Measurements from ENCODE around the gene NEDD8.

GRCh38 chr14:24262821-24263733, 30.9 kb upstream of the NEDD8 start, which contains the start of gene TGM1:
- TF ChIP-seq, protein P1, sequence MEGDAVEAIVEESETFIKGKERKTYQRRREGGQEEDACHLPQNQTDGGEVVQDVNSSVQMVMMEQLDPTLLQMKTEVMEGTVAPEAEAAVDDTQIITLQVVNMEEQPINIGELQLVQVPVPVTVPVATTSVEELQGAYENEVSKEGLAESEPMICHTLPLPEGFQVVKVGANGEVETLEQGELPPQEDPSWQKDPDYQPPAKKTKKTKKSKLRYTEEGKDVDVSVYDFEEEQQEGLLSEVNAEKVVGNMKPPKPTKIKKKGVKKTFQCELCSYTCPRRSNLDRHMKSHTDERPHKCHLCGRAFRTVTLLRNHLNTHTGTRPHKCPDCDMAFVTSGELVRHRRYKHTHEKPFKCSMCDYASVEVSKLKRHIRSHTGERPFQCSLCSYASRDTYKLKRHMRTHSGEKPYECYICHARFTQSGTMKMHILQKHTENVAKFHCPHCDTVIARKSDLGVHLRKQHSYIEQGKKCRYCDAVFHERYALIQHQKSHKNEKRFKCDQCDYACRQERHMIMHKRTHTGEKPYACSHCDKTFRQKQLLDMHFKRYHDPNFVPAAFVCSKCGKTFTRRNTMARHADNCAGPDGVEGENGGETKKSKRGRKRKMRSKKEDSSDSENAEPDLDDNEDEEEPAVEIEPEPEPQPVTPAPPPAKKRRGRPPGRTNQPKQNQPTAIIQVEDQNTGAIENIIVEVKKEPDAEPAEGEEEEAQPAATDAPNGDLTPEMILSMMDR (IDR thresholded peaks at IDR 0.05; ENCODE audit: low read depth, low read length, poor library complexity, severe bottlenecking) = no peak
- TF ChIP-seq EZH2phosphoT487 (IDR thresholded peaks at IDR 0.05; ENCODE audit: borderline replicate concordance, low read length) = no peak

Measured in DOHH2 (cell line).